A549 treated with dexamethasone at 1 μM for 4 hours (cell line): ENCODE results near the gene FABP6. TPM values are rescaled to one million over a fixed set of nuclear protein-coding genes. Genes with fewer than 3 reads are reported as not detected.

Source experiments
- total RNA-seq: library from RNA; stranded (reverse); fragments of 200-300 nt; extraction: Qiagen RNA extraction; gene quantifications from 5 replicates; pipeline ENCODE4 v1.2.3, GENCODE V29; 2022

The FABP6 gene
- 0.76 to 1.8 TPM (median 1.1 TPM) in 5 replicates for total RNA-seq

DNA sequence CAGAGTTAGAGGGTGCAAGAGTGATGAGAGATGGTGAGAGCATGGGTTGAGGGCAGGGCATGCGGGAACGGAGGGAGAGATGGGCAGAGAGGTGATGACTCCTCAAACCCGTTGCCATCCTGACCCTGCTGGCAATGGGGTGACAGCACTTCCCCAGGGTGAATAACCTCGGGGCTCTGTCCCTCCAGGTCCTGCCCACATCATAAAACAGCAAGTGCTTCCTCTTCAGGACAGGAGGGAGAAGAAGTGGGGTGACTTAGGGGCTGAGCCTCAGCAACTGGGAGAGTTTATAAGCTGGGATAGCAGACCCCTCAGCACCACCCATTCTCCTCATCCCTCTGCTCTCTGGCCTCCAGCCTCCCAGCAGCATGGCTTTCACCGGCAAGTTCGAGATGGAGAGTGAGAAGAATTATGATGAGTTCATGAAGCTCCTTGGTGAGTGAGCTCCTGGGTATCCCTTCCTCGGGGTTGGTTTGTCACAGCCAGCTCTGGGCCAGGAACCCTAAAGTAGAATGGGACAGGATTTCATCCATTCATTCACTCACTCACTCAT is at the start of gene FABP6:
Gene FABP6 (plus strand): TSS at position 317 of the 553 bp plus-strand sequence. CDS start 52 bp downstream, at position 369.

Other genes with a start within 250 kb of the FABP6 start
- 65.0 to 72.2 TPM (median 68.3 TPM) in 5 replicates for gene TTC1, start 220.4 kb upstream of the FABP6 start, total RNA-seq
- 8.8 to 11.0 TPM (median 10.1 TPM) in 5 replicates for gene PWWP2A, start 110.1 kb upstream of the FABP6 start, total RNA-seq
- 9.2 to 14.0 TPM (median 12.1 TPM) in 5 replicates for gene CCNJL, start 83.1 kb downstream of the FABP6 start, total RNA-seq
- 0.08 to 0.16 TPM (median 0.09 TPM) in 5 replicates for gene C1QTNF2, start 141.1 kb downstream of the FABP6 start, total RNA-seq
- 1.2 to 1.7 TPM (median 1.6 TPM) in 5 replicates for gene FAM200C, start 170.5 kb downstream of the FABP6 start, total RNA-seq
- gene SLU7, start 189.6 kb downstream of the FABP6 start, total RNA-seq, result 36.7 to 67.9 TPM (median 42.0 TPM) in 5 replicates
- 175 to 296 TPM (median 182 TPM) in 5 replicates for gene PTTG1, start 192.3 kb downstream of the FABP6 start, total RNA-seq